NCI-H1417 (cell line): ENCODE data around the gene SHISA9.

Experiments used
- DNase-seq, 3 experiments: peaks; one replicate each; lab custom pipeline; 2025; lab: John Stamatoyannopoulos, UW

The SHISA9 gene

GRCh38 chr16:13021996-13022395, 120.6 kb downstream of the SHISA9 start:
- DNase-seq = no peak

DNA sequence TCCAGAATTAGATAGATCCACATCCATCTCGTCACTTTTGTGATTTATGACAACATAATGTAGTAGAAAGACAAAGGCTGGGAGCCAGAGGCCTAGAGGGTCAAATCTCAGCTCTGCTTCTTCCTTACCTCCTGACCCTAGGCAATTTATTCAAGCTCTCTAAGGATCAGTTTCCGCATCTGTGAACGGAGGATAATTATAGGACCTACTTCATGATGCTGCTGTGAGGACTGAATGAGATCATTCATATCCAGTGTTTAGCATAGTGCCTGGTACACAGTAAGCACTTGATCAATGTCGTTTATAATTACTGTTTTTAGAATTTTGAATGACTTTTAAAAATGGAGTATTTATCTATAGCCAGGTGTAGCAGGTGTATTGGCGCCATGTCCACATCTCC, 128.4 kb downstream of the SHISA9 start:
- DNase-seq = peak in 2 of 3 experiments; percentile 55 to 89

DNA sequence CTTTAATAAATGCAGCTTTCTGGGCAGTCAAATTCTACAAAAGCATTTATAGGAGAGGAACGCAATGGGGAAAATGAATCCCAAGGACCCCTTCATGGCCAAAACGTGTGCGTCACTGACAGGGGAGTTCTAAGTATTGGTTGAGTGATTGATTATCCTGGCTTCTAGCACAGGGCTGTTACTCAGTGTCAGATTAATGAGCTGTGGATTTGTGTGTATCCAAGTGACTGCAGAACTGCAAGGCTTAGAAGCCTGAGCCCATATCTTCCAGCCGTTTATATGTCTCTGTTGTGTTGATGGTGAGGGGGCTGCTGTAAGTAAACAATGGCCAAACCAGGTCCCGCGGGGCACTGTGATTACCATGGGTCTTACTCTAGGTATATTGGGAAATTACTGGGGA, 129.4 kb downstream of the SHISA9 start:
- no peak for DNase-seq

DNA sequence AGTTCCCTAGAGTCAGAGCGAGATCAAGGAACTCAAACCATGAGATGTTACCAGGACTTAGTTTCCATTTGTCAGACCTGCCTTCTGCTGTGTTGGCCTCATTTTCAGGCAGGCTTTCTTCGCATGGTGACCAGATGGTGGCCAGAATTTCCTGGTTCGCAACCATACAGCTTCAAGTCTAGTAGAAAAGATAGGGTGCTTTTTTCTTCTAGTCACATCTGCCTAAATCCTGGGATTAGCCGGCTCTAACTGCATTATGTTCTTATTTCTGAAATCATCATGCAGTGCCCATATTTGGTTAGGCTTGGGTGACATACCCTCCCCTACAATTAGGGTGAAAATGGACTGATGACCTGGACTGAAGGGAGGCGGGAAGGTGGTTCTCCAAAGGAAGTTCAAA, 131.5 kb downstream of the SHISA9 start:
- DNase-seq = no peak

DNA sequence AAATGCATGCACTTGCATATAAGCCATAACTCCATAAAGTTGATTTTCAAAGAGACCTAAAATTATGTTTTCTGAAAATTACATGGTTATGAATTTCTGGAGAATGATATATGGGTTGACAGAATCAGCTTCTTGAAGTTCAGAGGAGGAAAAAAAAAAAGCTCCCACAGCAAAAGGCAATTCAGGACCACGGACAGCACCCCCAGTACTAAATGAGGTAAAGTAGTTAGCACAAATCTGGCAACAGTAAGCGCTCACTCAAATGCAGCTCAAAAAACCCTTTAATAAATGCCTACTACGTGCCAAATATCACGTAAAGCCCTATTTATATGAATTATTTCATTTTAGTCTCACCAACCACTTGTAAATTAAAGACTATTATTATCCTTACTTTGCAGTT, 135.2 kb downstream of the SHISA9 start:
- no peak for DNase-seq

DNA sequence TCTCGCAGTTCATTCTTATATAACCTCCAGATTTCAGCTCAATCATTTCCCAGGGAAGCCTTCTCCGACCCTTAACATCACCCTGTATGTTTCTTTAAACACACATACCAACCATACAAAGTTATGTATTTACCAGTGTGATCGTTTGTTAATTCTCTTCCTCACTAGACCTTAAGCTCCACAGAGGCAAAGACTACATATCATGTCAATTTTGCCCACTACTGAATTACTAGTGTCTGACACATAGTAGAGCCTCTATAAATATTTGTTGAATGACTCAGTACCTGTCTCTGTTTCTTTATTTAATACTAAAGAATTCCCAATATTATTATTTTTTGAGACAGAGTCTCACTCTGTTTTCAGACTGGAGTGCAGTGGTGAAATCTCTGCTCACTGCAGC, 137.2 kb downstream of the SHISA9 start:
- DNase-seq = no peak

DNA sequence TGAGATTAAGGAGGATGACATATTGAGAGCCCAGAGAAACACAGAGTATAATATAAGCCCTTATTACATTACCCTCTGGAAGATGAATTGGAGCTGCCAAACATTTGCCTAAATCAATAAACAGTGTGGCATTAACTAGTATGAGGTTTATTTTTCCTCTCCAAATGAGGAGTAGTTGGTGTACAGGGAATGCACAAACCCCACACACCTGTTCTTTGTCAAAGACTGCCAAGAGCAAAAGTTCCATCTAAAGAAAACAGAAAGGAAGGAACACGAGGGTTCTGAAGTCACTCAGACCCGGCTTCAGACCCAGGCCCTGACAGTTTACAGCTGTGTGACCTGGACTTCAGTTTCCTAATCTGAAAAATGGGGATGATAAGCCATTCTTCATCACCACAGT, 138.1 kb downstream of the SHISA9 start:
- DNase-seq = no peak

GRCh38 chr16:13041180-13041579, 139.8 kb downstream of the SHISA9 start:
- DNase-seq = no peak

DNA sequence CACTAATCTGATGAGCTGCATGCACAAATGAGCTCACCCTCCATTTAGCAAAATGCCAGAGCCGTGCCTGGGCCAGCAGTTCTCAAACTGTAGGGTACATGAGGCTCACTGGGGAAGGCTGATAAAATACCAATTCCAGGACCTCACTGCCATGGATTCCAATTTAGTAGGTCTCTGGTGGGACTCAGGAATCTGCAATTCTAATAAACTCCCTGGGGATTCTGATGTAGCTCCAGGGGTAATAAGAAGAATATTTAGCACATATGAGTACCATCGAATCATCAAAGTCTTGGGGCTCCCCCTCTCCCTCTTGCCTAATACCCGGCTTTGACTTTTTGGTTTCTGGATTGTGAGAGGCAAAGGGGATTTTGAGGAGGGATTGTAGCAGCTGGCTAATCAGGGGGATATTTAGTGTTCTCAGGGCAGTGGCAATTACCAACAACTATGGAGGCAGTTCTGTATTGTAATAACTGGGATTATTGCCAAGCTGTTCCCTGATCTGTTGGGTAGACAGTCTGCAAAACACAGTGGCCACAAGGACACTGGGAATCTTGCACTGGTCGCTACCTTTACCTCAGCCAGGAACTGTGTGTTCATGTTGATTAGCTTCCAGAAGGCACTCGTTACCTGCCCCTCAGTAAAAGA, 140.4 kb downstream of the SHISA9 start:
- no peak for DNase-seq

DNA sequence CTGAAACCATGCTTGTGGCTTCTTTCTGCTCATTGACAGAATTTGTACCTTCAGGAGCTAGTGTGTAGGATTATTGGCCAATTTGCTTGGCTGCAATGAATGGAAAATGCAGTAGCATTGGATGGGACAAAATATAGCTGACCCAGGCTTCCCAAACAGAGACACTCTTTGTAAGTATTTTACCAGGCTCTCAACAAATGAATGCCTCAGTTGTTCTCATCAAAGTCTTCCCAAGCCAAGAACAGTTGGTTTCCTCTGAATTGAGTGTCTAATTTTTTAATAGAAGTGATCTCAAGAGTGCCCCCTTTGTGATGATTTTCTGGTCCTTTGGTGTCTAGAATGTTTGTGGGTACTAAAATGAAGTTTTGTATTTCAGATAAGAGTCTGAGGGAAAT, 140.9 kb downstream of the SHISA9 start:
- no peak for DNase-seq

DNA sequence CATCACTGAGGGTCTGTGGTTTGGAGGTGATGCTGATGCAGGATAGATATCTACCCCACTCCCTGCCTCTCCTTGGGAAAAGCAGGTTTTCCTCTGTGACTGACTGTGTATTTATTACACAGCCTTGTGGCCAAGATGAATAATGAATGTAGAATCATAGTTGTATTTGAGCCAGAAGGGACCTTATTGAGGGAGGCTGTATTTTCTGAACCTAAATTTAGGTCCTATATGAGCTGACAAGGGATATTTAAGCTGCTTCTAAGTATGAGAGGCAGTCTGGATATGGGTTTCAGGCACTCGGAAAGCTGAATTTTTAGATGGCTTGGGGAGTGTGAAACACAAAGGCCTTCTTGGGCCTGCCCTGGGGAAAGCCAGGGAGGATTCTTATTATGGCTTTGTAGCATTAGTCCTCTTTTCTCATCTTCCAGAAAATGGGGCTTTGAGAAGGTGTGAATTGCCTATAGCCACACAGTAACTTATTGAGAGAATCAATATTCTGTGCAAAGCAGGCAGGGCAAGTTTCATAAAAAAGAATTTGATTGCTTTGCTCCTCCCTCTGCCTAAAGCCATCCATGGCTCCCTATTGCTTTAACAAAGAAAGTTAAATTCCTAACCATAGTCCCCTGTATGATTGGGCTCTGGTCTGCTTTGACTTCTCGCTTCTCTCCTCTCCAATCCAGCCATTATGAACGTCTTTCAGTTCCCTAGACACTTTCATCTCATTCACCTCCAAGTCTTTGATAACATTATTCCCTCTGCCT, 144.8 kb downstream of the SHISA9 start:
- DNase-seq = no peak

- no peak for DNase-seq
Observed at GRCh38 chr16:13047276-13047675, 145.9 kb downstream of the SHISA9 start.

DNA sequence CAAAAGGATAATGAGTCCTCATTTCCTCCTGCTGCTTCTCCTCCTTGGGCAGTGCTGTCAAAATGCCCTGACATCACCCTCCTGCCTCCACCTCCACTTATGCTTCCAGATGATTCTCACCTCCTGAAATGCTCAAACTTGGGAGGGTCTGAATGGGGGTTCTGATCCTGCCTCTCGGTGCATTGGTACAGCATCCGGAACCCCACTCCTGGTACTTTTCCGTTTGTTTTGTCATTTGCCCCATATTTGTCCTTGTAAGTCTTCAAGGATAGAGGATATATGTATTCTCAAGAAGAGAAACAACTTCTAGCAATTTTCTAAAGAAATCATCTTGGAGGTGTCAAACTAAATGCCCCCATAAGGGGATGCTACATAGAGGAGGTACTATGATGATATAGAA, 148.3 kb downstream of the SHISA9 start:
- DNase-seq = no peak

GRCh38 chr16:13052431-13052830, 151.0 kb downstream of the SHISA9 start:
- DNase-seq = no peak

DNA sequence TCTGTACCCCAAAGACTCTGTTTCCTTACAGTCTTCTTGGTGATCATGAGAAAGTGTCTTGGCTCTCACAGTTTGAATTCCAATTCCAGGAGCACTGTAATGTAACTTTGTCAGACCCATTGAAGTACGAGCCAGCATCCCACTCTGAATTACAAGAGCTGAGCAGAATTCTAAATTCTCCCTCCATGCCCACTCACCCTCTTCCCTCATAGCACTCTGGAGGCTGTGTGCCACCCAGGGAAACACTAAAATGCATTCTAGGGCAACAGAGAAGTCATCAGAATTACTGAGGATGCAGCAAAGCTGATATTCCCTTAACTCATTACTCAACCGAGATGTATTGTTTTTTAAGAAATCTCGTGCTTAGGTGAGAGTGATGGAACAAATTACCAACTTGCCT, 154.1 kb downstream of the SHISA9 start:
- no peak for DNase-seq

DNA sequence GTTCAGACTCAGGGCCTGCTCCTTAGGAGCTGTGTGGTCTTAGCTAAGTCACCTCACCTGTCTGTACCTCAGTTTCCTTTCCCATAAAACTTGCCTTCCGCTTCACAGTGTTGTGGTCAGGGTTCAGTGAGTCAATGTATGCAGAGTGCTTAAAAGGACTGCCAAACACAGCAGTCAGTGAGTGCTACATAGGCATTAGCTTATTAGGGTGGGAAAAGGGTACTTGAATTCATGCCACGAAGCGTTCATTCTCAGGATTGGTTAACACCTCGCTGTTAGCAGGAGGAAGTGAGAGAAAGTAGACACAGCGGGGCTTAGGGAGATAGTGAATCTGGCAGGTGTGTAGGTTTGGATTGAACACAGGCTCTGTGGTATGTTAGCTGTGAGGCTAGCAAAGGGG, 155.2 kb downstream of the SHISA9 start:
- DNase-seq = no peak

DNA sequence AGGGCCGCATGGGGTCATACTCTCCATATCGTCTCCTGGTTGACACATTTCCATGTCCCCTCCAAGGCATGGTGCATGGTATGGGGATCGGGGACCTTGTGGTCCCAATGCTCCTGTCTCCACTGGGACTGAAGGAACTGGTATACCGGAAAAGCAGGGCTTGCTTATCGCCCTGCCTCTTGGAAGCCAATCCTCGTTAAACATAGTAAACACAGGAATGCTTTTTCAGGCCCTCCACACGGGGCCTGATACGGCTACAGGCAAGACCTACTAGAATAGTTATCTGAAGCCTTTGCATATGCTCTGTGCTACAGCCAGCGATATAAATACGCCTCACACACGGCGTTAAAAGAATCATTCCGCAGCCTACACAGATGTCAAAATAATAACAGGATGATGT, 159.5 kb downstream of the SHISA9 start:
- no peak for DNase-seq

DNA sequence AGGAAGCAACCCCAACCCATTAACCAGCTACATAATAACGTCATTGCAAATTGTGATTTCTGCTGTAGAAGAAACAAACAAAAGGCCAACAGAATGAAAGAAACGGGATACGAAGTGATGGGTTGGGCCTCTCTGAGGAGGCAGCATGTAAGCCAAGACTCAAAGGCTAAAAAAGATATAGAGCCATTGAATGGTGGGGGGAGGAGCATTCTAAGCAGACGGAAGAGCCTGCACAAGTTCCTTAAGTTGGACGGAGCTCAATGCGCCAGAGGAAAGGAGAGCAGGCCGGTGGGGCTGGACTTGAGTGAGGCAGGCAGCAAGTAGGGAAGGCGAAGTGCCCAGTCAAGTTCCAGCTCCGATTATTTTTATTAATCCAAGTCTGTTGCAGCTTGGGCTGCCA, 160.3 kb downstream of the SHISA9 start:
- no peak for DNase-seq

GRCh38 chr16:13062219-13062618, 160.8 kb downstream of the SHISA9 start:
- no peak for DNase-seq

- DNase-seq = no peak
Observed at GRCh38 chr16:13063457-13063856, 162.1 kb downstream of the SHISA9 start.

- DNase-seq = no peak
Observed at GRCh38 chr16:13064821-13065220, 163.4 kb downstream of the SHISA9 start.

- no peak for DNase-seq
Observed at GRCh38 chr16:13067648-13068047, 166.2 kb downstream of the SHISA9 start.

GRCh38 chr16:13068912-13069583, 167.7 kb downstream of the SHISA9 start:
- no peak for DNase-seq
